ENCODE data around the gene NPEPPS.
"Not testable (repeated sequence)": the region's sequence is repeated elsewhere in the genome, so short reads cannot be mapped to it uniquely, and the experiment has no call there.

NPEPPS gene

DNA sequence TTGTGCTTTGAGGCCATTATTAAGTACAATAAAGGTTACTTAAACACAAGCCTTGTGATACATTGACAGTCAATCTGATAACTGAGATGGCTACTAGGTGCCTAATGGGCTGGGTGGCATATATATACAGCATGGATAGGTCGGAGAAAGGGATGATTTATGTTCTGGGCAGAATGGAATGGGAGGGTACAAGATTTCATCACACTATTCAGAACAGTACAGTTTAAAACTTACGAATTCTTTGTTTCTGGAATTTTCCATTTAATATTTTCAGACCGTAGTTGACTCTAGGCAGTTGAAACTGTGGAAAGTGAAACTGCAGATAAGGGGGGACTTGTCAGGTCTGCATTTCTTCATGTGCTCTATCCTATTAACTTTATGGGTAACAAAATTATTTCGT lies 23.8 kb downstream of the NPEPPS start:
- H3K4me1 ChIP-seq (ENCODE audit: control insufficient read depth, insufficient read depth, low read length); H3K4me3 ChIP-seq (ENCODE audit: low read depth, low read length); CTCF ChIA-PET; H3K9me3 ChIP-seq (ENCODE audit: control insufficient read depth, insufficient read depth, low read depth, low read length); H3K36me3 ChIP-seq (ENCODE audit: control insufficient read depth in 2 of 2, insufficient read depth in 1 of 2, low read length in 2 of 2); POLR2A ChIA-PET; H3K27ac ChIP-seq (ENCODE audit: extremely low read depth, low read depth, low read length): not testable (repeated sequence)

DNA sequence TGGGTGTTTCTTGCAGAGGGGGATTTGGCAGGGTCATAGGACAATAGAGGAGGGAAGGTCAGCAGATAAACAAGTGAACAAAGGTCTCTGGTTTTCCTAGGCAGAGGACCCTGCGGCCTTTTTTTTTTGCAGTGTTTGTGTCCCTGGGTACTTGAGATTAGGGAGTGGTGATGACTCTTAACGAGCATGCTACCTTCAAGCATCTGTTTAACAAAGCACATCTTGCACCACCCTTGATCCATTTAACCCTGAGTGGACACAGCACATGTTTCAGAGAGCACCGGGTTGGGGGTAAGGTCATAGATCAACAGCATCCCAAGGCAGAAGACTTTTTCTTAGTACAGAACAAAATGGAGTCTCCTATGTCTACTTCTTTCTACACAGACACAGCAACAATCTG lies 25.2 kb downstream of the NPEPPS start:
- POLR2A ChIA-PET; H3K9me3 ChIP-seq (ENCODE audit: control insufficient read depth, insufficient read depth, low read depth, low read length); H3K4me3 ChIP-seq (ENCODE audit: low read depth, low read length); H3K27ac ChIP-seq (ENCODE audit: extremely low read depth, low read depth, low read length); CTCF ChIA-PET; H3K36me3 ChIP-seq (ENCODE audit: control insufficient read depth in 2 of 2, insufficient read depth in 1 of 2, low read length in 2 of 2); H3K4me1 ChIP-seq (ENCODE audit: control insufficient read depth, insufficient read depth, low read length): not testable (repeated sequence)

DNA sequence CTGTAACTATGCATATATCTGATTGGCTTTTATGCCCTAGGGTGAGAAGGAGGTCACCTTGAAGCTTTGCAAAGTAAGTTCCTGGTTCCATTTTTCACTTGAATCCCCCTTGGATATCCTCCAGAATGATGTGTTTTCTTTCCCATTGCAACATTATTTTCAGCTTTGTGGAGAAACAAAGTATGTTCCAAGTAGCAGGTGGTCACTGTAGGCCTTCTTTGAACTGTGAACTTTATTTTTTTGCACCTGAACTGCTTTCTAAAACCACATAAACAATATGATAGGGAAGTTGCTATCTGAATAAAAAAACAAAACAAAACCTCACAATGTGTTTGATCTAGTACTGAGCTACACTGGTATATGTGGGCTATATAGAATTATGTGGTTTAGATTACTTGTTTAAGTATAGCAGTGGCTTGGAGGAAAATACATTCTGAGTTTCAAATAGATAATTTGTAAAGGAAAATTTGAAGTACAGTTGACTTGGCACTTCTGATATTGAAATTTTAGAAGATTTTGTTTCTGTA lies 29.7 kb downstream of the NPEPPS start:
- CTCF ChIA-PET; H3K27ac ChIP-seq (ENCODE audit: extremely low read depth, low read depth, low read length); H3K9me3 ChIP-seq (ENCODE audit: control insufficient read depth, insufficient read depth, low read depth, low read length); H3K4me1 ChIP-seq (ENCODE audit: control insufficient read depth, insufficient read depth, low read length); H3K4me3 ChIP-seq (ENCODE audit: low read depth, low read length); H3K36me3 ChIP-seq (ENCODE audit: control insufficient read depth in 2 of 2, insufficient read depth in 1 of 2, low read length in 2 of 2); POLR2A ChIA-PET: not testable (repeated sequence)

DNA sequence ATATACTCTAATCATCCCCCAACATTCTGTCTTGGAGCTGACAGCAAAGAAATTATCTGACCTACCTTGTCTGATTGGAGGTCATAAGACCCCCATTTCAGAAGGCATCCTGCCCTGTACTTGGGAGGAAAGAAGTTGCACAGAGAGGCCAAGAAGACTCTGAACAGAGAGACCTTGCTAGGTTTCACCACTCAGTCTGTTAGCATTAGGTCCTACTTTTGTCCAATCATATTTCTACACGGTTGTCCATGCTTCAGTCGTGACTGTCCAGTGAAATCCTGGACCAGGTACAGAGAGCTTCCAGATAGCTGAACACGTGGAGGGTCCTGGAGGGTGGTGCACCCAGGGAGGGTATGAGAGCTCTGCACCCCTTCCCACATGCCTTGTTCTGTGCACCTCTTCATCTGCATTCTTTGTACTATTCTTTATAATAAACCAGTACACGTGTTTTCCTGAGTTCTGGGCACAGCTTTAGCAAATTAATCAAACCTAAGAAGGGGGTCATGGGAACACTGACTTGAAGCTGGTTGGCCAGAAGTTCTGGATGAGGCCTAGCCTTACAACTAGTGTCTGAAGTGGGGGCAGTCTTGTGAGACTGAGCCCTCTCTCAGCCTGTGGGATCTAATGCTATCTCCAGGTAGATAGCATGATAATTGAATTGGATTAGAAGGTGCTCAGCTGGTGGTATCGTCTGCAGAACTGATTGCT lies 30.9 kb downstream of the NPEPPS start:
- POLR2A ChIA-PET, CTCF ChIA-PET: not testable (repeated sequence)
- 0 out of 2 replicates have a peak overlapping the region, but pooled peaks have one; percentile 24 for H3K27ac ChIP-seq (ENCODE audit: extremely low read depth, low read depth, low read length)

DNA sequence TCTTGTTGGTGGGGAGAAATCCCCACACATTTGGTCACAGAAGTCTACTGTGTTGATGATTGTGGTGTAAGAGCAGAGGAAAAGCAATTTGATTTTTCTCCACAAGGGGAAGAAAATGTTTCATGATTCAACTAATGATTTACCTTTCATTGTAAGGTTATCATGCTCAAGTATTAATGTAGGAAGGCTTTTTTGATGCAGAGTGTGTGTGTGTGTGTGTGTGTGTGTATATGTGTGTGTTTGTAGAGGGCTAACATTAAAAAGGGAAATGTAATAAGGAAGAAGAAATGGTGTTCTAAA lies 31.4 kb downstream of the NPEPPS start:
- H3K9me3 ChIP-seq (ENCODE audit: control insufficient read depth, insufficient read depth, low read depth, low read length); POLR2A ChIA-PET; H3K36me3 ChIP-seq (ENCODE audit: control insufficient read depth in 2 of 2, insufficient read depth in 1 of 2, low read length in 2 of 2); H3K4me3 ChIP-seq (ENCODE audit: low read depth, low read length); CTCF ChIA-PET; H3K4me1 ChIP-seq (ENCODE audit: control insufficient read depth, insufficient read depth, low read length); H3K27ac ChIP-seq (ENCODE audit: extremely low read depth, low read depth, low read length): not testable (repeated sequence)

More for the DNA sequence above, 30.9 kb downstream of the NPEPPS start:
- not testable (repeated sequence) for H3K9me3 ChIP-seq (ENCODE audit: control insufficient read depth, insufficient read depth, low read depth, low read length); H3K4me1 ChIP-seq (ENCODE audit: control insufficient read depth, insufficient read depth, low read length); H3K36me3 ChIP-seq (ENCODE audit: control insufficient read depth in 2 of 2, insufficient read depth in 1 of 2, low read length in 2 of 2); H3K4me3 ChIP-seq (ENCODE audit: low read depth, low read length)

DNA sequence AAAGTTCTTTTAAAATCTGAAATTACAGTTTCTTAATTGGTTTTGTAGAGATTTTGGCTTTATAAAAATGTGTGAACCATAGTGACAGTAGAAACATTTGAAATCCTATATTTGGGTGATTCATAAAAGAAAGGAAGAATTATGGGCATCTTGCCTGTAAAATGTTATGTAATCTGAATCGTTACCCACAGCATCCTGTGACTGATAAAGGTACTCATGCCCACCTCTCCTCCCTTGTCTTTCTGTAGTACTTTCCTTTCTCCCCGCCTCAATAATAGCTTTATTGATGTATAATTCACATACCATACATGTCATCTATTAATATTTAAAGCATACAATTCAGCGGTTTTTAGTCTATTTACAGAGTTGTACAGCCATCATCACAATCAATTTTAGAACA lies 36.4 kb downstream of the NPEPPS start:
- H3K27ac ChIP-seq (ENCODE audit: extremely low read depth, low read depth, low read length); H3K9me3 ChIP-seq (ENCODE audit: control insufficient read depth, insufficient read depth, low read depth, low read length); H3K4me1 ChIP-seq (ENCODE audit: control insufficient read depth, insufficient read depth, low read length); CTCF ChIA-PET; POLR2A ChIA-PET; H3K4me3 ChIP-seq (ENCODE audit: low read depth, low read length): not testable (repeated sequence)
- peaks cover 11 to 13% of the 10 kb centered on the region in 2 experiments; a peak in 2 of 3 replicates for H3K36me3 ChIP-seq (ENCODE audit: control insufficient read depth in 2 of 2, insufficient read depth in 1 of 2, low read length in 2 of 2)

DNA sequence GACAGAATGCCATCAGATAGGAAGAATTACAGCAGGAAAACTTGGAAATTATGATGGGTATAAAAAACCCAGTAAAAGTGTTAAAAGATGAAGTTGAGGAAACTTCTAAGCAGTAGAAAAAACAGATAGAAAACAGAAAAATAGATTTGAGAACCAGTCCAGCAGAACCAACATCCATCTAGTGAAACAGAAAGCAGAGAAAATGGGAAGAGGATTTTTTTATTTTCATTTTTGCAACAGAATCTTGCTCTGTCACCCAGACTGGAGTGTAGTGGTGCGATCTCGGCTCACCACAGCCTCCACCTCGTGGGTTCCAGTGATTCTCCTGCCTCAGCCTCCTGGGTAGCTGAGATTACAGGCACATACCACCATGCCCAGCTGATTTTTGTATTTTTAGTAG lies 41.7 kb downstream of the NPEPPS start:
- TF ChIP-seq PRDM1 (tag by site-specific recombination; IDR thresholded peaks at IDR 0.05) = 0 out of 2 replicates have a peak, but pooled peaks have one; percentile 43
- 0 out of 2 replicates have a peak, but pooled peaks have one; percentile 17 for TF ChIP-seq ZBTB17 (tag by site-specific recombination; IDR thresholded peaks at IDR 0.05)
- POLR2A ChIA-PET; CTCF ChIA-PET; H3K4me3 ChIP-seq (ENCODE audit: low read depth, low read length); H3K9me3 ChIP-seq (ENCODE audit: control insufficient read depth, insufficient read depth, low read depth, low read length); H3K27ac ChIP-seq (ENCODE audit: extremely low read depth, low read depth, low read length); H3K4me1 ChIP-seq (ENCODE audit: control insufficient read depth, insufficient read depth, low read length): not testable (repeated sequence)
- H3K36me3 ChIP-seq (ENCODE audit: control insufficient read depth in 2 of 2, insufficient read depth in 1 of 2, low read length in 2 of 2) = peaks cover 11 to 13% of the 10 kb centered on the region in 2 experiments; a peak in 2 of 3 replicates

DNA sequence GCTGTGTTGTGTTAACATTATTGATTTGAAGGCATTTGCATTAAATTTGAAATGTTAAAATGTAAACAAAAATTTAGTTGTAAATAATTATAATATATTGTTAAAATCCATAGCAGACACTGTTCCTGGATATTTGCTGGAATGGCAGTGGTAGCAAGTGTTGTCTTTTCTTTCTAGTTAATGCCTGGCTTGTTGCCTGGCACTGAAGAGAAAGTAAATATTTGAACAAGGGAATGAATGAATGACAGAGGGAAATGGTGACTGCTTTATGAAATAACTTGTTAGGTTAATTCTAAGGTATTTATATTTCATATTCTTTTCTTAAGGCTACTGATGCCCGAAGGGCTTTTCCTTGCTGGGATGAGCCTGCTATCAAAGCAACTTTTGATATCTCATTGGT lies 51.5 kb downstream of the NPEPPS start:
- CTCF ChIA-PET; POLR2A ChIA-PET; H3K4me1 ChIP-seq (ENCODE audit: control insufficient read depth, insufficient read depth, low read length): not testable (repeated sequence)

DNA sequence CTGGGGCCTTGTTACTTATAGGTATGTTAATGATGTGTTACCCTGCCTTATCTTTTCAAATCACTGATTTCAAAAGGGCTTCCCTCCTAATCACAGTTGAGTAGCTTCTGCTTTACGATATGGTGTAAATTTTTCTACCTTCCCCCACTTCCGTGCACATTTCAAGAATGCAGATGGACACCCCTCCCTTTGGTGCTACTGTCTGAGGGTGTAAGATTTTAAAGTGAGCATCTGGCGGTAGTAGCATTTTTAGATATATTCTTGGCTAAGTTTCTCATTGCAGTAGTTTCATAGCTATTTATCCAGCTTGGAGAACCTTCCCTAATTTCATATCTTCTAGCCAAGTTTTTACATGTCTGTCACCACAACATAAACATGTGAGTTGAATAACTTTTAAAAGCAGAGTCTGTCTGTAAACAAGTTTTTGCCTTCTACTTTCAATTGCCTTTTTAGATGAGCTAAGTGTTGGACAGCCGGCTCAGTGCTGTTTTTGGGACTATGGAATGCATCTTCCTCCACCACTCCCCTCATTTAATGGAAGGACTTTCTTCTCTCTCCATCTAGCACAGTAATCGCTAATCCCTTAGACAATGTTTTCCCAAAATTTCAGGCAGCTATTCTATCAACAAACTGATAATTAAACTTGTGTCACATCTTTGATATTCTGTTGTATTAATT lies 55.6 kb downstream of the NPEPPS start:
- CTCF ChIA-PET; H3K4me1 ChIP-seq (ENCODE audit: control insufficient read depth, insufficient read depth, low read length); H3K4me3 ChIP-seq (ENCODE audit: low read depth, low read length); POLR2A ChIA-PET; H3K9me3 ChIP-seq (ENCODE audit: control insufficient read depth, insufficient read depth, low read depth, low read length); H3K27ac ChIP-seq (ENCODE audit: extremely low read depth, low read depth, low read length): not testable (repeated sequence)
- peaks cover 11 to 20% of the 10 kb centered on the region in 2 experiments for H3K36me3 ChIP-seq (ENCODE audit: control insufficient read depth in 2 of 2, insufficient read depth in 1 of 2, low read length in 2 of 2)

More for the DNA sequence above, 51.5 kb downstream of the NPEPPS start:
- H3K27ac ChIP-seq (ENCODE audit: extremely low read depth, low read depth, low read length); H3K4me3 ChIP-seq (ENCODE audit: low read depth, low read length); H3K9me3 ChIP-seq (ENCODE audit: control insufficient read depth, insufficient read depth, low read depth, low read length): not testable (repeated sequence)
- peaks cover 0 to 11% of the 10 kb centered on the region in 2 experiments; a peak in 2 of 3 replicates for H3K36me3 ChIP-seq (ENCODE audit: control insufficient read depth in 2 of 2, insufficient read depth in 1 of 2, low read length in 2 of 2)

DNA sequence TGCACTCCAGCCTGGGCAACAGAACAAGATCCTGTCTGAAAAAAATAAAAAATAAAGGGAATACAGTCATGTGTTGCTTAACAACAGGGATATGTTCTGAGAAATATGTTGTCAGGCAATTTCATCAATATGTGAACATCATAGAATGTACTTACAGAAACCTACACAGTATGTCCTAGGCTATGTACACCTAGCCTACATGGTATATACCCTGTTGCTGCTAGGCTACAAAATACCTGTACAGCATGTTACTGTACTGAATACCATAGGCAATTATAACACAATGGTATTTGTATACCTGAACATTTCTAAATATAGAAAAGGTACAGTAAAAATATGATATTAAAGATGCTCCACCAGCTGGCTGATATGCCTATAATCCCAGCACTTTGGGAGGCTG lies 62.6 kb downstream of the NPEPPS start:
- H3K27ac ChIP-seq (ENCODE audit: extremely low read depth, low read depth, low read length); H3K9me3 ChIP-seq (ENCODE audit: control insufficient read depth, insufficient read depth, low read depth, low read length); H3K4me1 ChIP-seq (ENCODE audit: control insufficient read depth, insufficient read depth, low read length); H3K4me3 ChIP-seq (ENCODE audit: low read depth, low read length); POLR2A ChIA-PET: not testable (repeated sequence)
- H3K36me3 ChIP-seq (ENCODE audit: control insufficient read depth in 2 of 2, insufficient read depth in 1 of 2, low read length in 2 of 2) = peaks cover 49 to 64% of the 10 kb centered on the region in 2 experiments
- CTCF ChIA-PET = interaction anchor here (0.6 to 1.4 kb wide), 3 partner anchors 23 to 653 kb away, joined by 3 to 8 read pairs (median 5); no protein-coding TSS in a partner anchor

All from HEK293 (cell line).